Activated naive CD4-positive, alpha-beta T cell (primary cell): ENCODE data around the gene WDCP.
A peak's percentile ranks its signal among the peaks of the same experiment; 100 is the strongest.
"Not testable (repeated sequence)": the region's sequence is repeated elsewhere in the genome, so short reads cannot be mapped to it uniquely, and the experiment has no call there.

Source experiments
- DNase-seq, 4 experiments: peaks; one replicate each; lab custom pipeline; 2025; lab: John Stamatoyannopoulos, UW

WDCP gene

GRCh38 chr2:24058564-24059271 is 11.5 kb upstream of the WDCP start:
- no peak for DNase-seq

GRCh38 chr2:24055750-24056149 is 8.6 kb upstream of the WDCP start:
- DNase-seq: no peak

GRCh38 chr2:24054366-24055010 is 7.3 kb upstream of the WDCP start:
- no peak for DNase-seq

- DNase-seq: no peak
Observed at GRCh38 chr2:24052951-24053350, 5.8 kb upstream of the WDCP start.

GRCh38 chr2:24051833-24052232 is 4.6 kb upstream of the WDCP start:
- no peak for DNase-seq

DNA sequence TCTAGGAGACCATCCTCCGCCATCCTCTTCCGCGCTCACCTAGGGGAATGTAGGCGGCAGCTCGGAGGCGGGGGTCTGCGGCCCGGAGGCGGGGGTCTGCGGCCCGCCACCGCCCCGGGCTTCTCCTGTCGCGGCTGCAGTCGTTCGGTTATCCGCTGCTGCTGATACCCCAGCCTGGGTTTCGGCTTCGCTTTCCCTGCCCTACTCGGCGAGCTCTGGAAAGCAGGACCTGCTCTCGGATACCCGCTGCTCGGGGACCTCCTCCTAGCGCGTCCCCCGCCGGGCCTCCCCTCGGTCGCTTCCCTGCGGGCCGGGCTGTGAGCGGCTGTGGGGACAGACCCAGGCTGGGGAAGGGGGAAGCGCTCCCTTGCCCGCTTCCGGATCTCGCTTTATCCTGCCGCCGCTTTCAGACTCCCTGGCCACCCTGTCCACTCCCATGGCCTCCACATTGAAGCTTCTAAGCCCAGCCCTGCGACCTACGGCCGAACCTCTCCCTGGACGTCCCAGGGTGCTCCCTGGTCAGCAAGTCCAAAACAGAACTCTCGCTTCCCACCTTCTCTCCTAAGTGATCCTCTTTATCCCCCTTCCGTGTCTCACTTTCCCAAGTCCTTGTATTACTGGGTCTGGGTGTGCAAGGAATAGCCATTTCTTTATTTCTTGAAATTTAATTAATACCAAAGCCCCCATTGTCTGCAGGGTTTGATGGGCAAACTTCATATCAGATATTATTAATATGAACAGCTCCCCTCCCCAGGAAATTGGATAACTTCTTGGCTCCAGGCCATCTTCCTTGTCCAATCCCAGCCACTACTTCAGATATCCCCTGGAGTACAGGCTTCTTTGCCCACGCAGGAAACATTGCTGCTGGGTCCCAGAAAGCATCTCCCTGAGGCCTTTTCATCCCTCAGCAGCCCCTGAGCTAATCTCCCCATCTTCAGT is 3.1 kb upstream of the WDCP start:
- peak in 1 of 4 experiments; percentile 10 for DNase-seq

GRCh38 chr2:24049485-24050021 is 2.4 kb upstream of the WDCP start, which contains the start of gene FKBP1B:
TSS of gene FKBP1B (plus strand) at chr2:24049741. CDS start at chr2:24049850, 109 bp downstream.
- DNase-seq: peak in 1 of 4 experiments; percentile 8

DNA sequence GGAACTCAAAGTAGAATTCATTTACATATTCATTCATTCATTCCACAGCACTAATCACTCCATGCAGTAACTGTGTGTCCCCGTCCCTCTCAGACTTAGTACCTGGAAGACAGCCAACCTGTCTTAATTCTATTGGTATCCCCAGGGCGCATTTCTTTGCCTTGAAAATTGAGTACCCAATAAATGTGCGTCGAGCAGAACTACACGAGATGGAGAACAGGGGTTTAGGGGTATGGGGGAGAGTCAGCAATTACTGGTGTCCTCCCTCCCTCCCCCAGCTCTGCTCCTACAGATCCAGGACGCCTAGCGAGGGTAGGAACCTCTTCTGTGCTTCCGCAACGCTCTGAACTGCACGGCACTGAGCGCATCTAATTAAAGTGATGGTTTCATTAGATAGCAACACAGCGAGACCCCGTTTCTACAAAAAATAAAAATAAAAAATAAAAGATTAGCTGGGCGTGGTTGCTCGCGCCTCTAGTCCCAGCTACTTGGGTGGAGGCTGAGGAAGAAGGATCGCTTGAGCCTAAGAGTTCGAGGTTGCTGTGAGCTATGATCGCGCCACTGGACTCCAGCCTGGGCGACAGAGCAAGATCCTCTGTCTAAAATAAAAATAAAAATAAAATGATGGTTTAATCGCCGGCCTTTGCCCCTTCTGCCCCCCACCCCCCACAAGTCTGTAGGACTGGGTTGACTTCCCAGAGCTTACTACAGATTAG is 1.7 kb upstream of the WDCP start:
- DNase-seq: no peak

GRCh38 chr2:24047703-24048033 is 477 bp upstream of the WDCP start:
- no peak for DNase-seq

DNA sequence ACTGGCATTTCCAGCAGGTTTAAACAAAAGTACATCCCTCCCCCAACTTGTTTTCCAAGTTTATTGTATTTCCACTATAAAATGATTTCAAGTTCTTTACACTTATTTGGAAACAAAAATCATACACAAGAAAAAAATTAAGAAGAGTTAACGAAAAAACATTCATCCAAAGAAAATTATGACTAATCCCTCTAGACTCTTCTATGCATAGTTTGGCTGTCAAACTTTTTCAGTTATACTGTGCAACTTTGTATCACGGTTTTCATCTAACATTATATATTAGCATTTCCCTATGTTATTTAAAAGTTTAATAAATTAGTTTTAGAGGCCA is 627 bp downstream of the WDCP start:
- no peak for DNase-seq

- DNase-seq: no peak
Observed at GRCh38 chr2:24045511-24046508, 1.4 kb downstream of the WDCP start.

DNA sequence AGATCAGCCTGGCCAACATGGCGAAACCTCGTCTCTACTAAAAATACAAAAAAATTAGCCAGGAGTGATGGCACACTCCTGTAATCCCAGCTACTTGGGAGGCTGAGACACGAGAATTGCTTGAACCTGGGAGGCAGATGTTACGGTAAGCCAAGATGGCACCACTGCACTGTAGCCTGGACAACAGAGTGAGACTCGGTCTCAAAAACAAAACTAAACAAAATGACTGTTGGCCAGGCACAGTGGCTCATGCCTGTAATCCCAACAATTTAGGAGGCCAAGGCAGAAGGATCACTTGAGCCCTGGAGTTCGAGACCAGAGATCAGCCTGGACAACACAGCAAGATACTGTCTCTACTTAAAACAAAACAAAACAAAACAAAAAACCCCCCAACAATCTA is 4.1 kb downstream of the WDCP start:
- DNase-seq: not testable (repeated sequence)

GRCh38 chr2:24040511-24040910 is 6.7 kb downstream of the WDCP start:
- DNase-seq: no peak

DNA sequence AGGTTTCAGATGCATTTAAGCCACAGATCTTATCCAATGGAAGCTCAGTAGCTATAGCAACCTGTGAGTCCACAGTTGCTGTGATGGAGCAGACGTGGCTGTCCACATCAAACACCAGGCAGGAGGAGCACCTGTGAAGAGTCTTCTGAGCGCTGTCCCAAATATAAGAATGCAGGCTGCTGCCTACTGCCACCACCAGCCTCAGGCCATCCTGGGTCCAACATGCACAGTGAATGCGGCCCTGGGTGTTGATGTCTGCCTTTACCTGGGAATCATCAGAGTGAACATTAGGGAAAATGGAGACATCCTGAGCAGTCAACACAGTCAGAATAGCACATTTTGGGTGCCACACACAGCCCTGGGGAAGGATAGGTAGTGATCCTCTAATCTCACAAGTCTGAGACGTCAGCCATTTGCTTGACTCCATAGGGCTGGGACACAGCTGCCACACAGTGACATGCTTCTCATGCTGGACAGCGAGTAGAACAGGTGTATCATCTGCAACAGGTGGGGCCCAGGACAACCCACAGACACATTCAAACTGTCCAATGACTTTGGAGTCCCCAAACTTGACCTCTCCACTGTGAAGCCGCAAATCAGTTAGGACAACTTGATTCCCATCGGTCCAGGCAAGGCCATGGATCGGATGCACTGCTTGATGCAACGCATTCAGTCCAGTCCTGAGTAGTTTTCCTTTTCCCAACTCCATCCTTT is 8.2 kb downstream of the WDCP start:
- no peak for DNase-seq

GRCh38 chr2:24026233-24026632 is 21.0 kb downstream of the WDCP start:
- no peak for DNase-seq

DNA sequence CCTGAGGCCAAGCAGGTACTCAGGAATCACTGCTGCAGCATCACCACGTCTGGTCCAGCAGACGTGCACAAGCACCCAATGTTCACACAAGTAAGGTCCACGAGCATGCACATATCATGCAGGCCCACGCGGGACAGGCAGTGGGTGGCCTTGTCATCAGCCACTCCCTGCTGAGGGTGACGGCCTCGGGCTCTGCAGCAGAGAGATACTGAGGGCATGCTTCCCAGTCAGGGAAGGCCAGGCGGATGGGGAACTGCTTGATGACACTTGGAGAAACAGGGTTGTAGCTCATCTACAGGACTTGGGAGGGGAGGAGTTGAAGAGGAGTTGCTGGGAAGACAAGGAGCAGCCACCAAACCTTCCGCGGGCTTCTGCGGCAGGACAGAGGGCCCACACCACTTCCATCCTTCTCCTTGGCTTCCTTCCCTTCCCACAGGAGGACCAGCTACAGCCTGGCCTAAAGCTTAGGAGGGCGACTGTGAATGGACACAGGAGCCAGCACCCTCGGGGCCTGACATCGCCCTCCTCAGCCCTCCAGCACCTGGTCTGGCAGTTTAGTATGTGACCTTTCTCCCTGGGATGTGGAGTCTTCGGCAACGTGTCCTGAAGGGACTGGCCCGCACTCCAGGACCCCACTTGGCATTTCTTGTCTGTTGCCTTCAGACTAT is 22.1 kb downstream of the WDCP start:
- no peak for DNase-seq

GRCh38 chr2:24024018-24024417 is 23.2 kb downstream of the WDCP start:
- DNase-seq: no peak

GRCh38 chr2:24022975-24023575 is 24.1 kb downstream of the WDCP start:
- DNase-seq: no peak
